Measurements from ENCODE around the gene CELF5.

GRCh38 chr19:3203805-3204645 is 20.4 kb upstream of the CELF5 start:
- no peak for TF ChIP-seq CTCF (IDR thresholded peaks at IDR 0.05)
- no peak for TF ChIP-seq POLR2A (IDR thresholded peaks at IDR 0.05)
